ENCODE measurements around the gene DMRTB1. TPM values are rescaled to one million over a fixed set of nuclear protein-coding genes. Genes with fewer than 3 reads are reported as not detected.

DMRTB1 gene
- total and polyA plus RNA-seq, 2 of the 4 experiments (the other 2 are of a cell fraction), result not detected

DNA sequence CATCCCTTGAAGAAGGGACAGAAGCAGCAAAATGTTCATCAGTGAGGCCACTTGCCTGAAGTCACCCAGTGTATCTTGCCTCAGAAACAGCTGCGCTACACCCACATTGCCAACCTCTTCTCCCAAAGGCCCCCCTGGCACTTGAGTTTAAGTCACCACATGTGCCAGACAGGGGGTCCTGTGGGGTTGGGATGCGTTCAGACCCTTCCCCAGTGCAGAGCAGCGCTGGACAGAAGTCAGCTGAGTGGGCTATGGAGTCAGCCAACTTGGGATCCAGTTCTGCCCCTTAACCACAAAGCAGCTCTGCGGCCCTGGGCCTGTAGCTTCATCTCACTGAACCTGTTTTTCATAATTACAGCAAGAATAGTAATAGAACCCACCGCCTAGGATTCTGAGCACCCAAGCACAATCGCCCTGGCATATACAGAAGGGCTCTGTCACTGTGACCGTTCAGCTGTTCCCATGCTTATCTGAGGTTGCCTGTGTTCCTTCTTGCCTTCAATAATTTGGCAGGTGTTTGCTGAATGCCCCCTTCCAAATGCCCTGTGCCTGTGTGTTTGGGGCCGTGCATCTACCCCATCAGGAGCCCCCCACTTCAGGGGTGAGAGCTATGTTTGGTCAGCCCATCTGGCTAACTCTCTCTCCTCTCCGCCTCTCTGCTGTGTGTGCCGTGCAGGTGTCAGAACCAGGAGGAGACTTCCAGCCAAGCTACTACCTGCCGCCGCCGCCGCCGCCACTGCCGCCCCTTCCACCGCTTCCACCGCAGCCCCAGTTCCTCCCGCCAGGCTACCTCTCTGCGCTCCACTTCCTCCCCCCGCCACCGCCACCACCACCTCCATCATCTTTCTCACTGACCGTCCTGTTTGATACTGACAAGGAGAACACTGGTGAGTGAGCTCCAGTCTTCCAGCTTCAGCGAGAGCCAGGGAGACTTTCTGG, 5.0 kb downstream of the DMRTB1 start (continued):
- TF ChIP-seq, protein P1, sequence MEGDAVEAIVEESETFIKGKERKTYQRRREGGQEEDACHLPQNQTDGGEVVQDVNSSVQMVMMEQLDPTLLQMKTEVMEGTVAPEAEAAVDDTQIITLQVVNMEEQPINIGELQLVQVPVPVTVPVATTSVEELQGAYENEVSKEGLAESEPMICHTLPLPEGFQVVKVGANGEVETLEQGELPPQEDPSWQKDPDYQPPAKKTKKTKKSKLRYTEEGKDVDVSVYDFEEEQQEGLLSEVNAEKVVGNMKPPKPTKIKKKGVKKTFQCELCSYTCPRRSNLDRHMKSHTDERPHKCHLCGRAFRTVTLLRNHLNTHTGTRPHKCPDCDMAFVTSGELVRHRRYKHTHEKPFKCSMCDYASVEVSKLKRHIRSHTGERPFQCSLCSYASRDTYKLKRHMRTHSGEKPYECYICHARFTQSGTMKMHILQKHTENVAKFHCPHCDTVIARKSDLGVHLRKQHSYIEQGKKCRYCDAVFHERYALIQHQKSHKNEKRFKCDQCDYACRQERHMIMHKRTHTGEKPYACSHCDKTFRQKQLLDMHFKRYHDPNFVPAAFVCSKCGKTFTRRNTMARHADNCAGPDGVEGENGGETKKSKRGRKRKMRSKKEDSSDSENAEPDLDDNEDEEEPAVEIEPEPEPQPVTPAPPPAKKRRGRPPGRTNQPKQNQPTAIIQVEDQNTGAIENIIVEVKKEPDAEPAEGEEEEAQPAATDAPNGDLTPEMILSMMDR (conservative IDR thresholded peaks at IDR 0.05; ENCODE audit: low read depth, low read length), result no peak
- no peak for TF ChIP-seq FOS (IDR thresholded peaks at IDR 0.05; ENCODE audit: low read depth, low read length)
